ENCODE data around the gene BNC2. TPM values are rescaled to one million over a fixed set of nuclear protein-coding genes. Genes with fewer than 3 reads are reported as not detected.

The BNC2 gene
- total RNA-seq, 6 experiments from 2014 or later = 0.22 to 0.80 (median 0.36) TPM

GRCh38 chr9:16803648-16804047 is 66.8 kb downstream of the BNC2 start:
- WGBS (ENCODE audit: insufficient coverage, low coverage, low lambda C conversion rate, missing lambda C conversion rate) = 65% methylated on average over 8 of the region's 8 CpGs
- DNase-seq (no peak), ATAC-seq (no peak)
- no peak overlapping the region for H3K4me3 ChIP-seq
- H3K4me1 ChIP-seq = no peaks in the 10 kb centered on the region
- no peaks in the 10 kb centered on the region for H3K9me3 ChIP-seq
- H3K27ac ChIP-seq = no peak overlapping the region
- no peaks in the 10 kb centered on the region for H3K36me3 ChIP-seq
- intact Hi-C loops (cut with DNase I) = no loop called here
- TF ChIP-seq CTCF (IDR thresholded peaks at IDR 0.05) = no peak
- no peak for TF ChIP-seq POLR2A (IDR thresholded peaks at IDR 0.05)
- H3K27me3 ChIP-seq = no peaks in the 10 kb centered on the region

GRCh38 chr9:16801871-16802466 is 68.5 kb downstream of the BNC2 start:
- H3K4me3 ChIP-seq = no peak overlapping the region
- H3K27me3 ChIP-seq = no peaks in the 10 kb centered on the region
- intact Hi-C loops (cut with DNase I) = no loop called here
- no peaks in the 10 kb centered on the region for H3K36me3 ChIP-seq
- TF ChIP-seq POLR2A (IDR thresholded peaks at IDR 0.05) (no peak), CTCF (IDR thresholded peaks at IDR 0.05) (no peak)
- WGBS (ENCODE audit: insufficient coverage, low coverage, low lambda C conversion rate, missing lambda C conversion rate) = 58% methylated on average over 10 of the region's 10 CpGs
- no peaks in the 10 kb centered on the region for H3K9me3 ChIP-seq
- DNase-seq (no peak), ATAC-seq (no peak)
- no peak overlapping the region for H3K27ac ChIP-seq
- H3K4me1 ChIP-seq = no peaks in the 10 kb centered on the region

- DNase-seq = no peak
Measured at GRCh38 chr9:16796304-16796825, 74.1 kb downstream of the BNC2 start.

GRCh38 chr9:16794871-16795639 is 75.4 kb downstream of the BNC2 start:
- WGBS (ENCODE audit: insufficient coverage, low coverage, low lambda C conversion rate, missing lambda C conversion rate) = 41% methylated on average over 9 of the region's 9 CpGs
- ATAC-seq (peak; percentile 39 to 74 (median 43)), DNase-seq (no peak)
- H3K4me1 ChIP-seq = no peaks in the 10 kb centered on the region
- TF ChIP-seq CTCF (IDR thresholded peaks at IDR 0.05) (no peak), POLR2A (IDR thresholded peaks at IDR 0.05) (no peak)
- no peaks in the 10 kb centered on the region for H3K27me3 ChIP-seq
- no peaks in the 10 kb centered on the region for H3K36me3 ChIP-seq
- H3K4me3 ChIP-seq = no peak overlapping the region
- intact Hi-C loops (cut with DNase I) = no loop called here
- H3K9me3 ChIP-seq = no peaks in the 10 kb centered on the region
- H3K27ac ChIP-seq = no peak overlapping the region

More at GRCh38 chr9:16796304-16796825, 74.1 kb downstream of the BNC2 start:
- Histone ChIP-seq H3K4me1 (no peaks in the 10 kb centered on the region), H3K9me3 (no peaks in the 10 kb centered on the region), H3K4me3 (no peak overlapping the region), H3K27ac (no peak overlapping the region), H3K27me3 (no peaks in the 10 kb centered on the region), H3K36me3 (no peaks in the 10 kb centered on the region)
- intact Hi-C loops (cut with DNase I) = no loop called here
- ATAC-seq = no peak
- WGBS (ENCODE audit: insufficient coverage, low coverage, low lambda C conversion rate, missing lambda C conversion rate) = 53% methylated on average over 3 of the region's 5 CpGs
- no peak for TF ChIP-seq CTCF (IDR thresholded peaks at IDR 0.05)

All from right lobe of liver (tissue), 6 donors.